Natural killer cell (primary cell): ENCODE results near the gene PDCD7. TPM values are rescaled to one million over a fixed set of nuclear protein-coding genes. Genes with fewer than 3 reads are reported as not detected.

Experiments
- ATAC-seq, 3 donors: fragments of 150-1000 bp in 2 of 3; fragments of 200-7000 bp in 1 of 3; cut with Tn5 transposase; 1 replicate in 1 of 3; 2 replicates in 2 of 3; pipeline ENCODE4 v1.10.0; 2021; ENCODE audit warnings: mild to moderate bottlenecking in 2 of 3, moderate library complexity in 2 of 3
- DNase-seq, 2 donors: peaks; one replicate each; pipeline versions ENCODE4 v3.0.0 to v3.0.0-alpha.2; 2013 to 2021; ENCODE audit warnings: mixed read lengths in 1 of 2
- H3K27ac ChIP-seq: one replicate; pipeline ENCODE4 v1.5.1; 2013; ENCODE audit warnings: mild to moderate bottlenecking, low read length
- H3K27me3 ChIP-seq: one replicate; pipeline ENCODE4 v1.6.1; 2013; ENCODE audit warnings: low read length; ENCODE audit not compliant: control insufficient read depth, insufficient read depth
- H3K36me3 ChIP-seq: one replicate; pipeline ENCODE4 v1.6.1; 2013; ENCODE audit warnings: low read length; ENCODE audit not compliant: control insufficient read depth, insufficient read depth
- H3K4me1 ChIP-seq: one replicate; pipeline ENCODE4 v1.6.1; 2013; ENCODE audit warnings: low read length; ENCODE audit not compliant: control insufficient read depth, insufficient read depth
- H3K4me3 ChIP-seq: one replicate; pipeline ENCODE4 v1.5.1; 2013; ENCODE audit warnings: low read length
- H3K9me3 ChIP-seq: one replicate; pipeline ENCODE4 v1.6.1; 2013; ENCODE audit warnings: low read length; ENCODE audit not compliant: control insufficient read depth, insufficient read depth
- H3K27ac Mint-ChIP-seq, 2 donors: one replicate each; pipeline ENCODE4 v1.8.0; 2022; ENCODE audit warnings: mild to moderate bottlenecking in 2 of 2, mixed read lengths in 2 of 2, moderate library complexity in 1 of 2
- H3K27me3 Mint-ChIP-seq, 2 donors: one replicate each; pipeline ENCODE4 v1.8.0; 2022; ENCODE audit warnings: low read depth in 2 of 2, mixed read lengths in 2 of 2
- H3K36me3 Mint-ChIP-seq: one replicate; pipeline ENCODE4 v1.8.0; 2022; ENCODE audit warnings: mixed read lengths
- H3K4me1 Mint-ChIP-seq, 2 donors: one replicate each; pipeline ENCODE4 v1.8.0; 2022; ENCODE audit warnings: mixed read lengths in 2 of 2
- H3K4me3 Mint-ChIP-seq: one replicate; pipeline ENCODE4 v1.8.0; 2022; ENCODE audit warnings: mild to moderate bottlenecking, moderate library complexity, mixed read lengths
- H3K9me3 Mint-ChIP-seq, 2 donors: one replicate each; pipeline ENCODE4 v1.8.0; 2022; ENCODE audit warnings: mixed read lengths in 2 of 2
- CTCF ChIP-seq: fragments of 200-600 bp; IDR thresholded peaks from one replicate; pipeline ENCODE4 v1.8.0; 2022; ENCODE audit warnings: antibody characterized with exemption
- WGBS: methylation state at CpG from one replicate; pipeline ENCODE4 v1.1.7; 2013; ENCODE audit warnings: missing lambda C conversion rate; ENCODE audit not compliant: insufficient coverage; 5-methylcytosine and 5-hydroxymethylcytosine counted together
- intact Hi-C: fragments of 100-400 bp; cut with micrococcal nuclease; formaldehyde crosslinking; loops from one replicate; pipeline ENCODE4 v1.14.2; 2022
- total RNA-seq, 4 donors: library from RNA; stranded (reverse); fragments of 120-200 nt in 1 of 4; gene quantifications; one replicate each; pipeline versions ENCODE4 v1.2.3 to v1.2.4, GENCODE V29; 2013 to 2022

PDCD7 gene
- total RNA-seq, 3 donors from 2014 or later (not counting 1 experiment from before 2014, with no cell fraction given) = 19.1 to 33.9 (median 26.7) TPM

- Histone ChIP-seq H3K4me1 (no peaks in the 10 kb centered on the region), H3K27ac (no peak overlapping the region), H3K9me3 (no peaks in the 10 kb centered on the region), H3K27me3 (no peaks in the 10 kb centered on the region), H3K4me3 (no peak overlapping the region), H3K36me3 (peaks cover 6% of the 10 kb centered on the region)
- Mint-ChIP-seq H3K27me3 (no peaks in the 10 kb centered on the region), H3K4me3 (no peak overlapping the region), H3K27ac (no peak overlapping the region), H3K36me3 (no peaks in the 10 kb centered on the region), H3K9me3 (no peaks in the 10 kb centered on the region), H3K4me1 (peaks cover 0 to 3% of the 10 kb centered on the region in 2 donors)
- 95% methylated on average over 17 of the region's 17 CpGs for WGBS
- DNase-seq = no peak
- intact Hi-C loops = no loop called here
- no peak for ATAC-seq
- no peak for TF ChIP-seq CTCF
Observed at GRCh38 chr15:65092911-65093792, 40.5 kb downstream of the PDCD7 start.

DNA sequence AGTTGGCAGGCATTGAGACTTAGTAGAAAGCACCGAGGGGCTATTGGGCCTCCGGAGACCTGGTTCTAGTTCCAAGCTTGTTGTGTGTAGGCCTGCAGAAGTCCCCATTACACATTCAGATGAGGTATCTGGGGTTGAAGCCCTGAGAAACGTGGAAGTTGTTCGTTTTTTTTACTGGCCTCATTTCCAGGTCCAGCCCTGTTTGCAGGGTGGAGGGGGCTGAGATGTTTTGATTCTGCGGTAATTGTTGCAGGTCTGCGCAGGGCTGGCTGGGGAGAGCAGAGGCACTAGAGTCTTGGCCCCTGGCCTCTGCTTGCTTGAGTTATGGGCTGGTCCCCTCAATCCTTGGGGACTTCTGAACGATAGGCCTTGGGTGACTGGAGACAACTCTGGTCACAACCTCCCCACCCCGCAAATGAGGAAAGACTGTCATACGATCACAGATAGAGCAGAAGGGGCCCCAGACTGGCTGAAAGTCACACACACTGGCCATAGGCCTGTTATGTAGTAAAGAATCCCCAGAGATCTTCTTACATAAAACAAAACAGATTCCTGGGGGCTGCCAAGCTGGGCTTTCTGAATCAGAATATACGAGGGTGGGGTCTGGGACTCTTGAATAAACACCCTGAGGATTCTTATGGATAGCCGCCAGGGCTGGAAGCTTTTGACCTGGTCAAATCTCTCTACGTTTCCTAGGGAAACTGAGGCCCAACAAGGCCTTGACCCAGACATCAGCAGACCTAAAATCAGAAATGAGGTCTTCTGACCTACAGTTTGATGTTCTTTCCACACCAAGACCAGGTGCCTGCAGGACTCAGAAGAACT is 41.5 kb downstream of the PDCD7 start:
- no peaks in the 10 kb centered on the region for H3K4me1 ChIP-seq
- H3K36me3 ChIP-seq = no peaks in the 10 kb centered on the region
- H3K4me3 ChIP-seq = no peak overlapping the region
- Mint-ChIP-seq H3K27me3 (no peaks in the 10 kb centered on the region), H3K27ac (no peak overlapping the region), H3K36me3 (no peaks in the 10 kb centered on the region), H3K4me3 (no peak overlapping the region), H3K9me3 (no peaks in the 10 kb centered on the region), H3K4me1 (no peaks in the 10 kb centered on the region)
- no peak for DNase-seq
- no peak for TF ChIP-seq CTCF
- H3K9me3 ChIP-seq = no peaks in the 10 kb centered on the region
- no peak for ATAC-seq
- H3K27me3 ChIP-seq = no peaks in the 10 kb centered on the region
- no peak overlapping the region for H3K27ac ChIP-seq
- intact Hi-C loops = no loop called here
- WGBS = 94% methylated on average over 12 of the region's 12 CpGs

DNA sequence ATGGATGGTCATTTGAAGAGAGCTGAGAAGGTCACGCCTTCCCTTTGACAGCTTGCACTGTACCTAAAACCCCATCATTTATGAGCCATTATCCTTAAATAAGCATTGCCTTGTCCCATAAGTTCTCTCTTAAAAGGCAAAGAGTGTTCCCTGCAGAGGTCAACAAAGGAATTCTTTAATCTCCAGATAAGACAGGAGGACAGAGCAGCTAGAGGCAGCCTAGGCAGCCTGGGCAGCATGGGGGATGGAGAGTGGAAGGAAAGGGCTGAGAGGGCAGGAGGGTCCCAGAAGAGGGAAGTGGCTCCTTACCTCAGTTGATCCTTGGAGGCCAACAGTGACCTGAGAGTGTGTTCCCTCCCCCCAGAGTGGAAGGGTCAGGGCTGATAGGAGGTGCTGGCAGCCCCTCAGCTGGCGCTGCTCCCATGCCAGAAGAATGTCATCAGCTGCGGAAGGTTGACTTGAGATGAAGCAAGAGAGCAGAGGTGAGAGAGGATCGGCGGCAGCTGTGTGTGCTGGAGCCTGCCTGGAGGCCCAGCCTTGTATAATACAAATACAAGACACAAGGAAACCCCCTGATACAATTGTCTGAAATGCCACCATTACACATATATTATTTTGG is 44.3 kb downstream of the PDCD7 start:
- peaks cover 0 to 10% of the 10 kb centered on the region in 2 donors for H3K4me1 Mint-ChIP-seq
- H3K4me3 Mint-ChIP-seq = no peak overlapping the region
- Histone ChIP-seq H3K27ac (no peak overlapping the region), H3K4me3 (no peak overlapping the region), H3K4me1 (no peaks in the 10 kb centered on the region), H3K36me3 (no peaks in the 10 kb centered on the region), H3K27me3 (peaks cover 2% of the 10 kb centered on the region), H3K9me3 (no peaks in the 10 kb centered on the region)
- no peak overlapping the region for H3K27ac Mint-ChIP-seq
- ATAC-seq (no peak), DNase-seq (no peak)
- no peak for TF ChIP-seq CTCF
- H3K36me3 Mint-ChIP-seq = no peaks in the 10 kb centered on the region
- WGBS = 97% methylated on average over 4 of the region's 5 CpGs
- no peaks in the 10 kb centered on the region for H3K9me3 Mint-ChIP-seq
- intact Hi-C loops = no loop called here
- H3K27me3 Mint-ChIP-seq = peaks cover 3 to 5% of the 10 kb centered on the region in 2 donors
